HEK293 (cell line): ENCODE measurements around the gene VWF.

ENCODE experiments used
- CTCF ChIA-PET: fragments of 350-600 bp; formaldehyde crosslinking; extraction: SDS; loops from one replicate; lab custom pipeline; 2021; ENCODE audit warnings: antibody characterized with exemption; lab: Yijun Ruan, JAX
- POLR2A ChIA-PET: fragments of 300-600 bp; formaldehyde crosslinking; extraction: SDS; loops from one replicate; lab custom pipeline; 2020; ENCODE audit warnings: antibody characterized with exemption, inconsistent platforms; lab: Yijun Ruan, JAX
- H3K27ac ChIP-seq: fragments of 200-500 bp; sonication (Bioruptor generic); 2 replicates; pipeline ENCODE4 v1.5.1; 2014; ENCODE audit warnings: low read depth, low read length, control low read depth, inconsistent platforms; ENCODE audit errors: extremely low read depth
- H3K36me3 ChIP-seq, 2 experiments: fragments of 200-500 bp in 1 of 2; sonication (Bioruptor generic) in 1 of 2; 1 replicate in 1 of 2; 2 replicates in 1 of 2; pipeline ENCODE4 v1.5.1; 2014 to 2017; ENCODE audit warnings: inconsistent platforms in 2 of 2, low read length in 2 of 2; ENCODE audit not compliant: control insufficient read depth in 2 of 2, insufficient read depth in 1 of 2
- H3K4me1 ChIP-seq: fragments of 200-500 bp; sonication (Bioruptor generic); 2 replicates; pipeline ENCODE4 v1.5.1; 2014; ENCODE audit warnings: mild to moderate bottlenecking, low read length, inconsistent platforms; ENCODE audit not compliant: control insufficient read depth, insufficient read depth
- H3K4me3 ChIP-seq: 2 replicates; pipeline ENCODE4 v1.5.1; 2011; ENCODE audit warnings: low read depth, mild to moderate bottlenecking, control low read depth, low read length, moderate library complexity
- H3K9me3 ChIP-seq: fragments of 200-500 bp; sonication (Bioruptor generic); 2 replicates; pipeline ENCODE4 v1.5.1; 2014; ENCODE audit warnings: low read depth, low read length, inconsistent platforms; ENCODE audit not compliant: control insufficient read depth, insufficient read depth
- BCL11B ChIP-seq: fragments of 450-650 bp; formaldehyde crosslinking; IDR thresholded peaks from 2 replicates; pipeline ENCODE4 v1.5.1; 2016; ENCODE audit warnings: low read depth, missing biosample characterization, missing genetic modification characterization
- EGR2 ChIP-seq: fragments of 450-650 bp; formaldehyde crosslinking; IDR thresholded peaks from 2 replicates; pipeline ENCODE4 v1.5.1; 2016; ENCODE audit warnings: low read depth, missing biosample characterization, missing genetic modification characterization
- ELK4 ChIP-seq: IDR thresholded peaks from 2 replicates; pipeline ENCODE4 v1.6.1; 2011; ENCODE audit warnings: mild to moderate bottlenecking, low read depth, low read length, borderline replicate concordance
- SALL2 ChIP-seq: fragments of 450-650 bp; formaldehyde crosslinking; IDR thresholded peaks from 2 replicates; pipeline ENCODE4 v1.5.0; 2017; ENCODE audit warnings: missing biosample characterization, mild to moderate bottlenecking, missing genetic modification characterization, borderline replicate concordance
- SCRT1 ChIP-seq: fragments of 450-650 bp; formaldehyde crosslinking; IDR thresholded peaks from 2 replicates; pipeline ENCODE4 v1.5.1; 2016; ENCODE audit warnings: missing biosample characterization, missing genetic modification characterization, borderline replicate concordance
- SCRT2 ChIP-seq: fragments of 450-650 bp; formaldehyde crosslinking; IDR thresholded peaks from 2 replicates; pipeline ENCODE4 v1.5.1; 2016; ENCODE audit warnings: missing biosample characterization, missing genetic modification characterization
- YY1 ChIP-seq: fragments of 450-650 bp; formaldehyde crosslinking; IDR thresholded peaks from 2 replicates; pipeline ENCODE4 v1.5.1; 2018; ENCODE audit warnings: missing biosample characterization, missing genetic modification characterization
- ZBTB10 ChIP-seq: fragments of 450-650 bp; formaldehyde crosslinking; IDR thresholded peaks from 2 replicates; pipeline ENCODE4 v1.5.1; 2016; ENCODE audit warnings: missing biosample characterization, missing genetic modification characterization
- ZFHX2 ChIP-seq: fragments of 450-650 bp; formaldehyde crosslinking; conservative IDR thresholded peaks from 2 replicates; pipeline ENCODE4 v1.5.1; 2016; ENCODE audit warnings: missing biosample characterization, missing genetic modification characterization
- ZFP69B ChIP-seq: fragments of 450-650 bp; formaldehyde crosslinking; IDR thresholded peaks from 2 replicates; pipeline ENCODE4 v1.5.1; 2016; ENCODE audit warnings: missing biosample characterization, missing genetic modification characterization
- ZNF133 ChIP-seq: fragments of 450-650 bp; formaldehyde crosslinking; IDR thresholded peaks from 2 replicates; pipeline ENCODE4 v1.5.1; 2016; ENCODE audit warnings: missing biosample characterization, missing genetic modification characterization
- ZNF335 ChIP-seq: fragments of 450-650 bp; formaldehyde crosslinking; conservative IDR thresholded peaks from 2 replicates; pipeline ENCODE4 v1.5.1; 2016; ENCODE audit warnings: missing biosample characterization, missing genetic modification characterization
- ZNF37A ChIP-seq: fragments of 450-650 bp; IDR thresholded peaks from 2 replicates; pipeline ENCODE4 v1.5.1; 2018; ENCODE audit warnings: missing biosample characterization, missing genetic modification characterization

The VWF gene

GRCh38 chr12:5921966-5922899 is 202.2 kb downstream of the VWF start:
- H3K4me1 ChIP-seq = no peaks in the 10 kb centered on the region
- ChIA-PET POLR2A (no interaction called here), CTCF (interaction anchor here (0.7 kb wide), 1 partner anchor 357 kb away, joined by 3 read pairs; no protein-coding TSS in a partner anchor)
- TF ChIP-seq ZNF37A (tag by site-specific recombination) (no peak), EGR2 (tag by site-specific recombination) (peak; percentile 26; the same call in 1 of the 2 replicates)
- TF ChIP-seq, all 188 proteins: peak for 1
- H3K4me3 ChIP-seq = no peak overlapping the region
- H3K9me3 ChIP-seq = no peaks in the 10 kb centered on the region
- H3K36me3 ChIP-seq = no peaks in the 10 kb centered on the region
- no peak overlapping the region for H3K27ac ChIP-seq

- no peaks in the 10 kb centered on the region for H3K4me1 ChIP-seq
- ChIA-PET CTCF (no interaction called here), POLR2A (no interaction called here)
- no peak overlapping the region for H3K4me3 ChIP-seq
- H3K27ac ChIP-seq = no peak overlapping the region
- H3K36me3 ChIP-seq = no peaks in the 10 kb centered on the region
- H3K9me3 ChIP-seq = no peaks in the 10 kb centered on the region
- TF ChIP-seq ZFHX2 (tag by site-specific recombination) (peak; percentile 39), SCRT2 (tag by site-specific recombination) (peak; percentile 72), YY1 (tag by site-specific recombination) (no peak), EGR2 (tag by site-specific recombination) (0 out of 2 replicates have a peak, but pooled peaks have one; percentile 8), SCRT1 (tag by site-specific recombination) (0 out of 2 replicates have a peak, but pooled peaks have one; percentile 42)
Measured at GRCh38 chr12:5921027-5921909, 203.2 kb downstream of the VWF start.

- CTCF ChIA-PET = interaction anchor here (2.3 kb wide), 1 partner anchor 121 kb away, joined by 9 read pairs; no protein-coding TSS in a partner anchor
- POLR2A ChIA-PET = no interaction called here
- Histone ChIP-seq H3K27ac (no peak overlapping the region), H3K4me3 (no peak overlapping the region), H3K9me3 (no peaks in the 10 kb centered on the region), H3K36me3 (no peaks in the 10 kb centered on the region), H3K4me1 (no peaks in the 10 kb centered on the region)
- TF ChIP-seq SCRT2 (tag by site-specific recombination) (no peak), ELK4 (no peak), ZNF133 (tag by site-specific recombination) (no peak), ZNF335 (tag by site-specific recombination) (no peak), BCL11B (tag by site-specific recombination) (no peak), ZFP69B (tag by site-specific recombination) (no peak), ZBTB10 (no peak), SALL2 (no peak)
Measured at GRCh38 chr12:5916785-5917290, 207.6 kb downstream of the VWF start.
